Tibial nerve (tissue), 3 donors: ENCODE results near the gene NEK4.

Experiments used
- POLR2A ChIP-seq, 2 donors: fragments of 450-650 bp; IDR thresholded peaks; one replicate each; pipeline ENCODE4 v1.6.1; 2017; ENCODE audit warnings: antibody characterized with exemption in 2 of 2, mild to moderate bottlenecking in 2 of 2, moderate library complexity in 2 of 2
- TF ChIP-seq, protein P1 (sequence below), 5 experiments: fragments of 200-600 bp in 3 of 5; fragments of 450-650 bp in 2 of 5; sonication (generic) in 3 of 5; IDR thresholded peaks; one replicate each; pipeline ENCODE4 v1.5.1; 2016 to 2019; ENCODE audit warnings: antibody characterized with exemption in 5 of 5, mild to moderate bottlenecking in 3 of 5, moderate library complexity in 2 of 5

DNA sequence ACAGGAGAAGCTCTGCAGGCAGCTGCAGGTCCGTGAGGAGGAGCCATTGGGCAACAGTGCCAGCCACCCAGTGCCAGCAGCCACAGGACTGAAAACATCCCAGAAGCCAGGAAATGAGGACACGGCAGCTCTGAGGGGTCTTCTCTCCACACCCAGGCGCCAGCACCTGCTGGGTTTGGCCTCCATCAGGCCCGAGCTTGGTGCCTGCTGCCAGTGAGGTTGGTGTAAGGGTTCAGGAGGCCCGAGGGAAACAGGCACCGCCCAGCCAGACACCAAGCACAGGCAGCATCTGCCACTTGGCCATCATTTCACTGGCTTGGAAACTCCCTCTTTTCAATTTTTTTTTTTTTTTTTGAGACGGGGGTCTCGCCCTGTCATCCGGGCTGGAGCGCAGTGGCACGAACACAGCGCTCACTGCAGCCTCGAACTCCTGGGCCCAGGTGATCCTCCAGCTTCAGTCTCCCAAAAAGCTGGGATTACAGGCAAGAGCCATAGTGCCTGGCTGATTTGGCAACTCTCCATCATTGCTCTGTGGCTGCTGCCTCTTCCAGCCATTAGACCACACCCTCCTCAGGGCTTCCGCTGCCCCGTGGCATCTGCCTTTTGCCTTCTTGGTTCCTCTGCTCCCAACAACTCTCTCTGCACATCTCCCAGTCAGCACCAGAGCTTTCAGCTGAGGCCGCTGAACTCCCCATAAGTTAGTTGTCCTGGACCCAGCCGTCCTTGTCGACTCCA is 22.4 kb upstream of the NEK4 start:
- TF ChIP-seq, protein P1, sequence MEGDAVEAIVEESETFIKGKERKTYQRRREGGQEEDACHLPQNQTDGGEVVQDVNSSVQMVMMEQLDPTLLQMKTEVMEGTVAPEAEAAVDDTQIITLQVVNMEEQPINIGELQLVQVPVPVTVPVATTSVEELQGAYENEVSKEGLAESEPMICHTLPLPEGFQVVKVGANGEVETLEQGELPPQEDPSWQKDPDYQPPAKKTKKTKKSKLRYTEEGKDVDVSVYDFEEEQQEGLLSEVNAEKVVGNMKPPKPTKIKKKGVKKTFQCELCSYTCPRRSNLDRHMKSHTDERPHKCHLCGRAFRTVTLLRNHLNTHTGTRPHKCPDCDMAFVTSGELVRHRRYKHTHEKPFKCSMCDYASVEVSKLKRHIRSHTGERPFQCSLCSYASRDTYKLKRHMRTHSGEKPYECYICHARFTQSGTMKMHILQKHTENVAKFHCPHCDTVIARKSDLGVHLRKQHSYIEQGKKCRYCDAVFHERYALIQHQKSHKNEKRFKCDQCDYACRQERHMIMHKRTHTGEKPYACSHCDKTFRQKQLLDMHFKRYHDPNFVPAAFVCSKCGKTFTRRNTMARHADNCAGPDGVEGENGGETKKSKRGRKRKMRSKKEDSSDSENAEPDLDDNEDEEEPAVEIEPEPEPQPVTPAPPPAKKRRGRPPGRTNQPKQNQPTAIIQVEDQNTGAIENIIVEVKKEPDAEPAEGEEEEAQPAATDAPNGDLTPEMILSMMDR (IDR thresholded peaks at IDR 0.05) = no peak
- TF ChIP-seq POLR2A (IDR thresholded peaks at IDR 0.05) = no peak
